T-helper 17 cell (primary cell): ENCODE measurements around the gene BEST1. TPM values are rescaled to one million over a fixed set of nuclear protein-coding genes. Genes with fewer than 3 reads are reported as not detected.

Source experiments
- ATAC-seq: fragments of 150-1000 bp; cut with Tn5 transposase; 2 replicates; pipeline ENCODE4 v1.10.0; 2021; ENCODE audit warnings: mild to moderate bottlenecking, moderate library complexity
- DNase-seq, 3 donors: peaks; one replicate each; pipeline versions ENCODE4 v3.0.0 to v3.0.0-alpha.2; 2020 to 2021
- H3K9me3 ChIP-seq: one replicate; pipeline ENCODE4 v1.7.0; 2013; ENCODE audit warnings: low read length, mild to moderate bottlenecking; ENCODE audit not compliant: control insufficient read depth, poor library complexity, severe bottlenecking
- H3K27ac Mint-ChIP-seq: one replicate; pipeline ENCODE4 v1.8.0; 2022; ENCODE audit warnings: mild to moderate bottlenecking, moderate library complexity, mixed read lengths
- H3K27me3 Mint-ChIP-seq: one replicate; pipeline ENCODE4 v1.8.0; 2022; ENCODE audit warnings: mixed read lengths
- H3K36me3 Mint-ChIP-seq: one replicate; pipeline ENCODE4 v1.8.0; 2022; ENCODE audit warnings: low read depth, mixed read lengths
- H3K4me1 Mint-ChIP-seq: one replicate; pipeline ENCODE4 v1.8.0; 2022; ENCODE audit warnings: mild to moderate bottlenecking, mixed read lengths
- H3K4me3 Mint-ChIP-seq: one replicate; pipeline ENCODE4 v1.8.0; 2022; ENCODE audit warnings: mild to moderate bottlenecking, moderate library complexity, mixed read lengths
- total RNA-seq, 4 donors: library from RNA in 2 of 4; stranded (reverse) in 2 of 4; gene quantifications; one replicate each; pipeline ENCODE4 v1.2.3 and lab custom pipeline; 2022 to 2026

BEST1 gene
- total RNA-seq, 2 donors from 2014 or later, result 0.26 to 0.35 TPM

DNA sequence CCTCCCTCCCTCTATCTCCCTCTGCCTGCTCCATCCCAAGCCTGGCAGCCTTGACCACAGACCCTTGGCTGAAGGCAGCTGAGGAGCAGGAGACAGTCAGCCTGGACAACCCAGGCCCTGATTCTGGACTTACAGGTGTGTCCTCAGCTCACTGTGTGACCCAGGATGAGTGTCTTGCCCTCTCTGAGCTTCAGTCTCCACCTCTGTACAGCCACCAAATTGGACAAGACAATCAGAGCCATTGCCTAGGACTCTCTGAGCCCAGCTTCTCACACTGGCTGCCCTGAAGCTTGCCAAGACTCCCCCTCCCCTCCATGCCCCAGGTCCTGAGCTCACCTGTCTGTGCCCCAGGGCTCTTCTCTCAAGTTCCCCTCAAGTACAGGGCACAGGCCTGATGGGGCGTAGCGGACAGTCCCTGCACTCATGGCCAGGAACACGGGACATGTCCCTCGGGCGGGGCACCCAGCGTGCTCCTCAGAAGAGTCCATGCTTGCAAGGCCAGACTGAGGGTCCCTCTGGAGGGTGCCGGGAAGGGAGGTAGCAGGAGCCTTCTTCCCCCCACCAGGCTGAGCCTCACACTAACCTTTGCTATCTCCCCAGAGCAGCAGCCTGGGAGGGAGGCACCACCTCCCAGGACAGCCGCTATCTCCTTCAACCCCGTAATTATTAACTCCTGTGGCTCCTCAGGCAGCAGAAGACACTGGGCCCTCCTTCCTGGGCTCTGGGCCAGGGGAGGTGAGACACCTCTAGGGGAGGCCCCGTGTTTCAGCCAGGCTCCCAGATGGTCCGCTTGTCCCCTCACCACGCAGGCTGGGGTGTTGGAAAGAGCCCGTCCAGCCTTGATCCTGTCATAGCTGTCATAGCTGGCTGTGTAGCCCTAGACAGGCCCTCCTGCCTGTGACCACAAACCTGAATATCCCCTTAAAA is 30.2 kb upstream of the BEST1 start:
- H3K27me3 Mint-ChIP-seq, result peaks cover 61% of the 10 kb centered on the region
- H3K36me3 Mint-ChIP-seq, result peaks cover 7% of the 10 kb centered on the region
- no peaks in the 10 kb centered on the region for H3K9me3 ChIP-seq
- peaks cover 14% of the 10 kb centered on the region for H3K4me1 Mint-ChIP-seq
- DNase-seq (no peak), ATAC-seq (no peak)
- no peak overlapping the region for H3K4me3 Mint-ChIP-seq
- H3K27ac Mint-ChIP-seq, result no peak overlapping the region

DNA sequence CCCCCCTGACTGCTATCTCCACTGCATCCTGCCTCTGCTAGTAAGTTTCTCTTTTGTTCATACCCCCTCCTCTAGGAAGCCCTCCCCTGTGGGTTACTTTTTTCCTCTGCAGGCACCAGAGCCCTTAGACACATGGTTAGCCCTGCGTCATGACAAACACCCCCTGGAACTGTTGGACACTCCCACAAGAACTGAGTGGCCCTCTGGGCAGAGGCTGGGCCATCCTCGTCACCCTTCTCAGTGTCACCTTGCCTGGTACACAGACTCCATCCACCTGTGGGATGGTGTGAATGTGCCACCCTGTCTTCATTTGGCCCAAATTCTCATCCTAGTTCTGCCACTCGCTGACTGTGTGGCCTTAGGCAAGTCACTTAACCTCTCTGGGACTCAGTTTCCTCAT is 28.7 kb upstream of the BEST1 start:
- Mint-ChIP-seq H3K4me1 (peaks cover 12% of the 10 kb centered on the region), H3K27ac (no peak overlapping the region), H3K4me3 (no peak overlapping the region), H3K36me3 (peaks cover 7% of the 10 kb centered on the region), H3K27me3 (peaks cover 49% of the 10 kb centered on the region)
- DNase-seq (no peak), ATAC-seq (no peak)
- no peaks in the 10 kb centered on the region for H3K9me3 ChIP-seq

DNA sequence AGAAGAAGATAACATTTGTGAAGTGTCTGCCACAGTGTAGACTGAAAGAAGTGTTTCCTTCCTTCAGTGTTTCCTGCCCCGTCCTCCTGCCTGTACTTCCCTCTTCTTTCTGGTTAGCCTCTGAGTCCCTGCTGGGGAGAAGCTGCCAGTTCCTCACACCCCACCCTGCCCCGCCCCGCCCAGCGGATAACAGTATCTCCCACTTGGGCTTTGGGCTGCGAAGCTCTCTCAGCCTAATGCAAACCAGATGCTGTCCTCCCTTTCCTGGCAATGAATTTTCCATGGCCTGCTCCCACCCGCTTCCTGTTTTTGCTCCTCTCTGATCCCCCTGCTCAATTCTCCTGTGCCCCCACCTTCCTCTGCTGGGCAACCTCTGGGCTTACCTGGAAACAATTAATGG is 27.6 kb upstream of the BEST1 start:
- H3K9me3 ChIP-seq, result no peaks in the 10 kb centered on the region
- ATAC-seq (no peak), DNase-seq (no peak)
- H3K27ac Mint-ChIP-seq, result peak overlapping the region; percentile 65
- no peak overlapping the region for H3K4me3 Mint-ChIP-seq
- peaks cover 55% of the 10 kb centered on the region for H3K27me3 Mint-ChIP-seq
- H3K36me3 Mint-ChIP-seq, result peaks cover 9% of the 10 kb centered on the region
- H3K4me1 Mint-ChIP-seq, result peaks cover 12% of the 10 kb centered on the region

- Mint-ChIP-seq H3K36me3 (peaks cover 4% of the 10 kb centered on the region), H3K27me3 (peaks cover 49% of the 10 kb centered on the region), H3K27ac (peak overlapping the region; percentile 65), H3K4me1 (peaks cover 3% of the 10 kb centered on the region), H3K4me3 (no peak overlapping the region)
- H3K9me3 ChIP-seq, result no peaks in the 10 kb centered on the region
- ATAC-seq (no peak), DNase-seq (no peak)
Measured at GRCh38 chr11:61923166-61924063, 26.7 kb upstream of the BEST1 start.

DNA sequence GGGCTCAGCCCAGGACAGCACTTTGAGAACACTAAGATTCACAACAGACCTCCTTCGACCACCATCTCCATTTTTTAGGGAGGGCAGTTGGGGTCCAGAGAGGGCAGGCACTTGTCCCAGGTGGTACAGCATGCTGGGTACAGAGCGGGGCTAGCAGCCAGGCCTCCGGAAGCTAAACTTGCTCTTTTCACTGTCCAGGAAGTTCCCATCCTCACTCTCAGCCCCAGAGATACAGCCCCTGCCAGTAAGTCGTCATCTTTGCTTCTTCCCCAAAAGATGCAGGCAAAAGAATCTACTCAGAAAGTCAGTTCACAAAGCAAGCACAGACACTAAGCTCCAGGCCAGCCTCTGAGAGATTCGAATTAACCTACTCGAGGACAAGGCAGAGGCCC is 26.1 kb upstream of the BEST1 start:
- peaks cover 2% of the 10 kb centered on the region for H3K4me1 Mint-ChIP-seq
- H3K4me3 Mint-ChIP-seq, result no peak overlapping the region
- peaks cover 42% of the 10 kb centered on the region for H3K27me3 Mint-ChIP-seq
- DNase-seq (no peak), ATAC-seq (no peak)
- peaks cover 4% of the 10 kb centered on the region for H3K36me3 Mint-ChIP-seq
- H3K27ac Mint-ChIP-seq, result no peak overlapping the region
- H3K9me3 ChIP-seq, result no peaks in the 10 kb centered on the region

DNA sequence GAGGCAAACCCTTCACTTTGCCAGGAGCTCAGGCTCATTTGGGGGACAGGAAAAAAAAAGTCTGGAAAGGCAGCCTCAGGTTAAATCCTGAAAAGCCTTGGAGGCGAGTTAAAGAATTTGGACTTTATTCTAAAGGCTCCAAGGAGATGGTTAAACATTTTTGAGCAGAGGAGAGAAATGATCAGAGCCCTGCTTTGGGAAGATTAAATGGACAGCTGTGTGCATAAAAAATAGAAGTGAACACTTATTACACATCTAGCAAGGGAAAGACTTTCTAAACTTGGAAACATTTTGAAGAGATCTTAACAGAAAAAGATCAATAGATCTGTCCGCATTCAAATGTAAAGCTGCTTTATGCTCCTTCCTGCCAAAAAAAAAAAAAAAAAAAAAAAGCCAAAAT is 24.4 kb upstream of the BEST1 start:
- DNase-seq (no peak), ATAC-seq (no peak)
- H3K27ac Mint-ChIP-seq, result no peak overlapping the region
- H3K36me3 Mint-ChIP-seq, result peaks cover 4% of the 10 kb centered on the region
- H3K4me1 Mint-ChIP-seq, result peaks cover 2% of the 10 kb centered on the region
- peaks cover 27% of the 10 kb centered on the region for H3K27me3 Mint-ChIP-seq
- H3K4me3 Mint-ChIP-seq, result no peak overlapping the region
- no peaks in the 10 kb centered on the region for H3K9me3 ChIP-seq

DNA sequence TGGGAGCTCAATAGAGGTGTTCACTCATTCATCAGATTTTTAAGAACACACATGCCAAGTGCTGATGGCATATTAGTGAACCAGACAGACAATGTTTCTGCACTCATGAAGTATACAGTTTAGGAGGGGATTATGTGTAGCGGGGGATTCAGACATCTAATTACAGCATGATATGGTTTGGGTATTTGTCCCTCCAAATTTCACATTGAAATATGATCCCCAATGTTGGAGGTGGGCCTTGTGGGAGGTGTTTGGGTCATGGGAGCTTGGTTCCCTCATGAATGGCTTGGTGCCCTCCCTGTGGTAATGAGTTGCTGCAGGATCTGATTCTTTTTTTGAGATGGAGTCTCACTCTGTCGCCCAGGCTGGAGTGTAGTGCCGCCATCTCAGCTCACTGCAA is 23.9 kb upstream of the BEST1 start:
- Mint-ChIP-seq H3K36me3 (peaks cover 3% of the 10 kb centered on the region), H3K4me3 (no peak overlapping the region), H3K27ac (no peak overlapping the region), H3K27me3 (peaks cover 29% of the 10 kb centered on the region), H3K4me1 (peaks cover 2% of the 10 kb centered on the region)
- DNase-seq, result no peak
- no peak for ATAC-seq
- no peaks in the 10 kb centered on the region for H3K9me3 ChIP-seq

DNA sequence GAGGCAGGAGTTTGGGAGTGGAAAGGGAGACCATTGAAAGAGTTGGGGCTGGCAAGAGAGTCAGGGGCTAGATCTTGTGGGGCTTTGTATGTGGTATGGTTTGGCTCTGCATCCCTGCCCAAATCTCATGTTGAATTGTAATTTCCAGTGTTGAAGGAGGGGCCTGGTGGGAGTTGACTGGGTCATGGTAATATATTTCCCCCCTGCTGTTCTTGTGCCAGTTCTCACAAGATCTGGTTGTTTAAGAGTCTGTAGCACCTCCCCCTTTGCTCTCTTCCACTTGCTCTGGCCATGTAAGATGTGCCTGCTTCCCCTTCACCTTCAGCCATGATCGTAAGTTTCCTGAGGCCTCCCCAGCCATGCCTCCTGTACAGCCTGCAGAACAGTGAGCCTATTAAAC is 22.6 kb upstream of the BEST1 start:
- Mint-ChIP-seq H3K4me1 (peaks cover 2% of the 10 kb centered on the region), H3K27me3 (peaks cover 27% of the 10 kb centered on the region), H3K27ac (no peak overlapping the region), H3K4me3 (no peak overlapping the region), H3K36me3 (peaks cover 7% of the 10 kb centered on the region)
- DNase-seq (no peak), ATAC-seq (no peak)
- no peaks in the 10 kb centered on the region for H3K9me3 ChIP-seq

- Mint-ChIP-seq H3K27me3 (peaks cover 33% of the 10 kb centered on the region), H3K4me3 (no peak overlapping the region), H3K36me3 (peaks cover 7% of the 10 kb centered on the region), H3K27ac (no peak overlapping the region), H3K4me1 (peaks cover 2% of the 10 kb centered on the region)
- H3K9me3 ChIP-seq, result no peaks in the 10 kb centered on the region
- no peak for DNase-seq
- ATAC-seq, result no peak
Measured at GRCh38 chr11:61928606-61929005, 21.5 kb upstream of the BEST1 start.

- Mint-ChIP-seq H3K4me3 (no peak overlapping the region), H3K27ac (no peak overlapping the region)
Measured at GRCh38 chr11:61930933-61931332, 19.2 kb upstream of the BEST1 start.

GRCh38 chr11:61935861-61936260 is 14.3 kb upstream of the BEST1 start:
- Mint-ChIP-seq H3K27me3 (peaks cover 28% of the 10 kb centered on the region), H3K4me3 (no peak overlapping the region), H3K4me1 (peaks cover 2% of the 10 kb centered on the region), H3K36me3 (peaks cover 5% of the 10 kb centered on the region), H3K27ac (no peak overlapping the region)
- H3K9me3 ChIP-seq, result no peaks in the 10 kb centered on the region
- no peak for ATAC-seq
- no peak for DNase-seq

More at GRCh38 chr11:61930933-61931332, 19.2 kb upstream of the BEST1 start:
- Mint-ChIP-seq H3K27me3 (peaks cover 34% of the 10 kb centered on the region), H3K4me1 (peaks cover 2% of the 10 kb centered on the region), H3K36me3 (peaks cover 7% of the 10 kb centered on the region)
- ATAC-seq (no peak), DNase-seq (no peak)
- no peaks in the 10 kb centered on the region for H3K9me3 ChIP-seq

DNA sequence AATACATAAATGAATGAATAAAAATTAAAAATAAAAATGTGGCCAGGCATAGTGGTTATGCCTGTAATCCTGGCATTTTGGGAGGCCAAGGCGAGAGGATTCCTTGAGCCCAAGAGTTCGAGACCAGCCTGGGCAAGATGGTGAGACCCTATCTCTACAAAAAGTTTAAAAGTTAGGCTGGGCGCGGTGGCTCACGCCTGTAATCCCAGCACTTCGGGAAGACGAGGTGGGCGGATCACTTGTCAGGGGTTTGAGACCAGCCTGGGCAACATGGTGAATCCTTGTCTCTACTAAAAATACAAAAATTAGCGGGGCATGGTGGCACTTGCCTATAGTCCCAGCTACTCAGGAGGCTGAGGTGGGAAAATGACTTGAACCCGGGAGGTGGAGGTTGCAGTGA is 9.7 kb upstream of the BEST1 start:
- Mint-ChIP-seq H3K36me3 (no peaks in the 10 kb centered on the region), H3K27ac (no peak overlapping the region), H3K4me3 (no peak overlapping the region), H3K27me3 (peaks cover 5% of the 10 kb centered on the region), H3K4me1 (peaks cover 6% of the 10 kb centered on the region)
- no peaks in the 10 kb centered on the region for H3K9me3 ChIP-seq
- ATAC-seq (no peak), DNase-seq (no peak)

GRCh38 chr11:61945191-61945590 is 5.0 kb upstream of the BEST1 start:
- H3K27ac Mint-ChIP-seq, result no peak overlapping the region
- H3K36me3 Mint-ChIP-seq, result no peaks in the 10 kb centered on the region
- no peaks in the 10 kb centered on the region for H3K9me3 ChIP-seq
- H3K4me1 Mint-ChIP-seq, result peaks cover 8% of the 10 kb centered on the region
- ATAC-seq, result no peak
- peaks cover 19% of the 10 kb centered on the region for H3K27me3 Mint-ChIP-seq
- no peak overlapping the region for H3K4me3 Mint-ChIP-seq
- no peak for DNase-seq
